Activated CD4-positive, CD25-positive, alpha-beta regulatory T cell (primary cell): ENCODE measurements around the gene TBC1D14.

Source experiments
- DNase-seq, 4 experiments: peaks; one replicate each; lab custom pipeline; 2025; lab: John Stamatoyannopoulos, UW

TBC1D14 gene

GRCh38 chr4:7001271-7001670, 91.6 kb downstream of the TBC1D14 start:
- DNase-seq, result no peak

- DNase-seq, result no peak
Observed at GRCh38 chr4:7002336-7002735, 92.7 kb downstream of the TBC1D14 start.

GRCh38 chr4:7003176-7003878, 93.7 kb downstream of the TBC1D14 start:
- DNase-seq, result no peak

- no peak for DNase-seq
Observed at GRCh38 chr4:7003879-7004240, 94.2 kb downstream of the TBC1D14 start.

- DNase-seq, result no peak
Observed at GRCh38 chr4:7004331-7004730, 94.7 kb downstream of the TBC1D14 start.

GRCh38 chr4:7005571-7005970, 95.9 kb downstream of the TBC1D14 start:
- no peak for DNase-seq

GRCh38 chr4:7006411-7006810, 96.8 kb downstream of the TBC1D14 start:
- no peak for DNase-seq

- DNase-seq, result no peak
Observed at GRCh38 chr4:7007142-7007907, 97.7 kb downstream of the TBC1D14 start.

GRCh38 chr4:7007944-7008343, 98.3 kb downstream of the TBC1D14 start:
- no peak for DNase-seq

GRCh38 chr4:7009564-7009963, 99.9 kb downstream of the TBC1D14 start:
- no peak for DNase-seq

GRCh38 chr4:7013175-7013574, 103.5 kb downstream of the TBC1D14 start:
- DNase-seq, result no peak

- DNase-seq, result no peak
Observed at GRCh38 chr4:7014815-7015214, 105.2 kb downstream of the TBC1D14 start.

GRCh38 chr4:7015383-7016035, 105.9 kb downstream of the TBC1D14 start:
- no peak for DNase-seq

- no peak for DNase-seq
Observed at GRCh38 chr4:7016086-7016485, 106.5 kb downstream of the TBC1D14 start.

GRCh38 chr4:7016512-7016911, 106.9 kb downstream of the TBC1D14 start:
- DNase-seq, result no peak

GRCh38 chr4:7017446-7018048, 107.9 kb downstream of the TBC1D14 start:
- no peak for DNase-seq

- DNase-seq, result no peak
Observed at GRCh38 chr4:7018281-7018680, 108.7 kb downstream of the TBC1D14 start.

GRCh38 chr4:7019367-7019766, 109.7 kb downstream of the TBC1D14 start:
- DNase-seq, result no peak

GRCh38 chr4:7020290-7020689, 110.7 kb downstream of the TBC1D14 start:
- no peak for DNase-seq

- no peak for DNase-seq
Observed at GRCh38 chr4:7020856-7021255, 111.2 kb downstream of the TBC1D14 start.

- DNase-seq, result no peak
Observed at GRCh38 chr4:7021355-7021754, 111.7 kb downstream of the TBC1D14 start.

GRCh38 chr4:7021930-7022664, 112.5 kb downstream of the TBC1D14 start:
- DNase-seq, result no peak
